HG03095 (cell line): ENCODE data around the gene RINT1.
"Not testable (repeated sequence)": the region's sequence is repeated elsewhere in the genome, so short reads cannot be mapped to it uniquely, and the experiment has no call there.

ENCODE experiments used
- ATAC-seq: cut with Tn5 transposase; IDR thresholded peaks from one replicate; pipeline ENCODE4 v1.9.1; 2021; ENCODE audit warnings: moderate library complexity; ENCODE audit not compliant: unreplicated experiment

Gene RINT1

DNA sequence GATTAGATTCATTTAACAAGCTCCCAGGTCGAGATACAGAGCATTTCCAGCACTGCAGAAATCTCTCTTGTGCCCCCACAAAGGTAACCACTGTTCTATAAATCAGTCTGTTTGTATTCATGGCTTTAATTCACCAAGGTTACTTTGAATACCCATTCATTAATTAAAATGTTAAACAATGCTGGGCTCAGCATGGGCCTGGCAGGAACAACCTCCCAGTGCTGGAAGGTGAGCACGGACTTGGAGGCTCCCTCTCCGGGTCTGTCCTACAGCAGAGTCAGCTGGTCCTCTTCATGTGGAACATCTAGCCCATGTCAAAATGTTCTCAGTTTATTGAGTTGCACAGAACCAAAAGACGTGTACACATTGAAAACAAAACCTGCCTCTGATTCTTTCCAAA is 64.9 kb downstream of the RINT1 start:
- ATAC-seq: no peak

DNA sequence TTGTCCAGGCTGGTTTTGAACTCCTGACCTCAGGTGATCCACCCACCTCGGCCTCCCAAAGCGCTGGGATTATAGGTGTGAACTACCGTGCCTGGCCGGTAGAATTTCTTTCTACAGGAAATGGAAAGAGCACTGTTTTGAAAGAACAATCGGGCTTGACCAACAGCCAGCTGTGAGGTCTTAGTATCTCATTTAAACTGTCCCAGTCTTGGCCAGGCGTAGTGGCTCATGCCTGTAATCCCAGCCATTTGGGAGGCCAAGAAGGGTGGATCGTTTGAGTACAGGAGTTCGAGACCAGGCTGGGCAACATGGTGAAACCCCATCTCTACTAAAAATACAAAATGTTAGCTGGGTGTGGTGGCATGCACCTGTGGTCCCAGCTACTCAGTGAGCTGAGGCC is 67.1 kb downstream of the RINT1 start:
- ATAC-seq: not testable (repeated sequence)

DNA sequence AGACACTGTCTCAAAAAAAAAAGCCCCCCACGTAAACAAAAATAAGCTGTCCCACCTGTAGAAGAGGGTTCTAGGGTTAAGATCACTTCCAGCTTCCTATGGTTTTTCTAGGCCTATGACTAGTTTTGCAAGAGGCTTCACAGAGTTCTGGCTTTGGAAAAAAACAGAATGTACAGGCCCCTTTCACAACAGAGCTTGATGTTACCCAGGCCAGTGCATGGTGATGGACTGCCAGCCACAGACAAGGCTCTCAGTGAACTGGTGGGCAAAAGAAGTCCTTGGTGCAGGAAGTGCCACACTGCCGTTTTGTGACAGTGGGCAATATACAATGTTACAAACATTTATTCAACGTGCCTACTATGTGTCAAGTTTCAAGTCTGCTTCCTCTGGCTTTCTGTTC is 67.5 kb downstream of the RINT1 start:
- no peak for ATAC-seq

DNA sequence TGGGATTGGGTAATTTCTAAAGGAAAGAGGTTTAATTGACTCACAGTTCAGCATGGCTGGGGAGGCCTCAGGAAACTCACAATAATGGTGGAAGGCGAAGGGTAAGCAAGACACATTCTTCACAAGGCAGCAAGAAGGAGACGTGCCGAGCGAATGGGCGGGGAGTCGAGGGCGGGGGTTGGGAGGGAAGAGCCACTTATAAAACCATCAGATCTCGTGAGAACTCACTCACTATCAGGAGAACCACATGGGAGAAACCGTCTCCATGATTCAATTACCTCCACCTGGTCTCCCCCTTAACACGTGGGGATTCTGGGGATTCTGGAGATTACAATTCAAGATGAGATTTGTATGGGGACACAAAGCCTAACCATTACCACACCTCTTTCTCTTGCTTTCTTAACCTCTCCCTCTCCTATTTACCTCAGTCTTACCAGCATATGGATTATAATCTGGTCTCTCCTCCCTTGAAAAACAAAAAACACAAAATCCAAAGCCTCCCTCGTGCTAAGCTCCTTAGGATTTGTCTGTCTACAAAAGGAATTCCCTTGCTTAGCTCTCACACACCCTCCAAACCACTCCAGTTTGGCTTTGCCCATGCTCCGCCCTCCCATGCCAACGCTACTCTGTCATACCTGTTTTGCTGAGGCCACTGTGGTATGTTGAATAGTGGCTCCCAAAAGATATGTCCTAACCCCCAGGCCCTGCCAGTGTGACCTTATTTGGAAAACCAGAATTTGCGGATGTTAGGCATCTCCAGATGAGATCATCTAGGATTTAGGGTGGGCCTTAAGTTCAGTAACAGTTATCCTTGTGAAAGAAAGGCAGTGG is 68.9 kb downstream of the RINT1 start:
- ATAC-seq: no peak

DNA sequence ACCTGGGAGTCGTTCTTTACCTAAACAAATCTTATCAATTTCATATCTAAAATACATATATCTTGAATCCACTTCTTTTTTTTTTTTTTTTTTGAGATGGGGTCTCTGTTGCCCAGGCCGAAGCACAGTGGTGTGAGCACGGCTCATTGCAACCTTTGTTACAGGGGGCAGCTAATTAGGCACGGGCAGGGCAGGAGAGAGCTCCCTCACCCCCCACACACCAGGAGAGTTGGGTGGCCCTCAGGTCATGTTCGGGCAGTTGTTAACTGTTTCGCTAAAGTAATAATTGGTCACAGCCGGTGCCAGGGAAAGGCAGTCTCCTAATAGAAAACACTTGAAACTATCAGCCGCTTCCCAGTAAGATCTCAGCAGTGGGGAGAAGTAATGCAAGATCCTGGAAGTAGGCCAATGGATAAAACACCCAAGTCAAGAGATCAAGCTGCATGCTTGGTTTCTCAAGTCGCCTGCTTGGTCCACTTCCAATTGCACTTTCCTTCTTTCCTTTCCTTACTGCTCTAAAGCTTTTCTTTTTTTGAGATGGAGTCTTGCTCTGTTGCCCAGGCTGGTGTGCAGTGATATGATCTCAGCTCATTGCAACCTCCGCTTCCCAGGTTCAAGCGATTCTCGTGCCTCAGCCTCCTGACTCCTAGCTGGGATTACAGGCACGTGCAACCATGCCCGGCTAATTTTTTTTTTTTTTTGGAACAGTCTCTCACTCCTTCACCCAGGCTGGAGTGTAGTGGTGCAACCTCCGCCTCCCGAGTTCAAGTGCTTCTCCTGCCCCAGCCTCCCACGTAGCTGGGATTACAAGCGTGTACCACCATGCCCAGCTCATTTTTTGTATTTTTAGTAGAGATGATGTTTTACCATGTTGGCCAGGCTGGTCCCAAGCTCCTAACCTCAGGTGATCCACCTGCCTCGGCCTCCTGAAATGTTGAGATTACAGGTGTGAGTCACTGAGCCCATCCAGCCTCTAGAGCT is 70.6 kb downstream of the RINT1 start:
- no peak for ATAC-seq

DNA sequence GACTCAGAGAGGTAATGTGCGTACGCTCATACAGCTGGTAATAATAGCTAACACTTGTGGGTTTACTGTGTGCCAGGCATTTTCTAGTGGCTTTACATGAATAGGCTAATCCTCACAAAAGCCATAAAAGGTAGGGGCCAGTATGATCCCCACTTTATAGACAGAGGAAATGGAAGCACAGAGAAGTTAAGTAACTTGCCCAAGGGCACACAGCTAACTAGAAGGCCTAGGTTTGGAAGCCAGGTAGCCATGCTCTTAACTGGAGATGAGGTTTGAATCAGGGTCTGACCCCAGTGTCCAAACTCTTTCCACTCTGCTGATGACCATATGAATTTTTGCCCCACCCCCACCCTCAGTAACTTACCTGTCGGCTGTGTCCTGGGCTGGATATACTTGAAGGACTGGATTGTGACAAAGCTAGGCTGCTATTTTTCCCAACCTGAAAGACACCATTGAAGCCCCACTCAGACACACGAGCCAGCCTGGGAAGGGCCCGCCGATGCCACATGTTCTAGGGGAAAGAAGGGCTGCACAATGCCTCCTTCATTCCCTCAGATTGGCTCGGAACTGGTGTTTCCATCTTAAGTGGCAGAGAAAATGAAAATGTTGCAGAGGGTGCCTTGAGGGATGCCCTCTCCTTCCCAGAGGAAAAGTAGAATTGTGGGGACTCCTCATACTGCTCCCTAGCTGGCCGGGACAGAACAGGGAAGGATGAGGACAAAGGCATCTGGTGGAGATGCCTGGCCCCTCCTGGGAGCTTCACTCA is 78.3 kb downstream of the RINT1 start:
- ATAC-seq: no peak

DNA sequence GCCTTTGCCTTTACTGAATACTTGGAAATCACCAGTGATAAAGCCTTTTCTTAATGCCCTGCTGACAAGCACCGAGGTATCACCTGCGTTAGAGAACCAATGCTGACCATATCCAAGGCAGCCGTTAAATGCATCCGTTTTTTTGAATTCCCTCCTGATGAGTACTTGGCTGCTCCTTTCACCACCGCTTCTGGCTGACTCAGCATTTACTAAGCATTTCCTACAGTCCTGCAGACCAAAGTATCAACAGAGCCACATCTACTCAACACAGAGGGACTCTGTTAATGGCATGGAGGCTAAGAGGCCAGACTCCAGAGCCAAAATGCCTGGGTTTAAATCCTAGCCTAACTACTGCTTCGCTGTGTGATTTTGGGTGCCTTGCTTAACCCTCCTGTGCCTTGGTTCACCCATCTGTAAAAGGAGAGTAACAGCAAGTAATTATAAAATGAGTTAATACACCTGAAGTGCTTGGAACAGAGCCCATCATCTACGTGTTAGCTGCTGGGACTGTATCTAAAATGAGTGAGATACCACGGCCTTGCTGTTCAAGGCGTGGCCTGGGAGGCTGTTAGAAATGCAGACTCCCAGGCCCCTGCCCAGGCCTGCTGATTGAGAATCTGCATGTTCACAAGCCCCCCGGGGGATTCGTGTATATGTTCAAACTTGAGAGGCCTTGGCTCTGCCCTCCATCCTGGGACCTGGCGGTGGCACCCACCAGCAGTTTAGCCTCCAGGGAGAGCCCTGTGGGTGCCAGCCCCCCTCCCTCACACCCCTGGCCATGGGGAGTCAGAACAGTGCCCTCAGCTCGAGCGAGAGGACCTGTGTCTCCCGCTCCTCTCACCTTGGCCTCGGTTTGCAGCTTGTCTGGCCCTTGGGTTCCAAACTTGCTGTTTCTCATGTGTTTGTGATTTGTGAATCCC is 80.1 kb downstream of the RINT1 start:
- ATAC-seq: no peak

DNA sequence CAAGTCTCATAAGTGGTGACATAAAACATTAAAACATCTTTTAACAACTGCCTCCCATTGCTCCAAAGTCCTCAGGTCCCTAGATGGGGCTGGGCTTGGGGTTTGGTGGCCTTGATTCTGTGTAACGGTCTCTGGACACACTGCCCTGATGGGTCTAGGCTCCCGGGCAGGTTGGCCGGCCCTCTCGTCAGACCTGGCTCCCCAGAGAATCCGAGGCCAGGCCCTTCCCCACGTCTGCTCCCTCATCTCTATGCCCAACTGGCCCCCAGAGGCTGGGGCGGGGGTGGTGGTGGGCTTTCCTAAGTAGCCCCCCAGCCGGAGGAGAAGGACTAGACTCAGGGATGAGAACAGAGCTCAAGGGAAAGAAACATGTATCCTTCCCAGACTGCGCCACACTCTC is 80.8 kb downstream of the RINT1 start:
- no peak for ATAC-seq

DNA sequence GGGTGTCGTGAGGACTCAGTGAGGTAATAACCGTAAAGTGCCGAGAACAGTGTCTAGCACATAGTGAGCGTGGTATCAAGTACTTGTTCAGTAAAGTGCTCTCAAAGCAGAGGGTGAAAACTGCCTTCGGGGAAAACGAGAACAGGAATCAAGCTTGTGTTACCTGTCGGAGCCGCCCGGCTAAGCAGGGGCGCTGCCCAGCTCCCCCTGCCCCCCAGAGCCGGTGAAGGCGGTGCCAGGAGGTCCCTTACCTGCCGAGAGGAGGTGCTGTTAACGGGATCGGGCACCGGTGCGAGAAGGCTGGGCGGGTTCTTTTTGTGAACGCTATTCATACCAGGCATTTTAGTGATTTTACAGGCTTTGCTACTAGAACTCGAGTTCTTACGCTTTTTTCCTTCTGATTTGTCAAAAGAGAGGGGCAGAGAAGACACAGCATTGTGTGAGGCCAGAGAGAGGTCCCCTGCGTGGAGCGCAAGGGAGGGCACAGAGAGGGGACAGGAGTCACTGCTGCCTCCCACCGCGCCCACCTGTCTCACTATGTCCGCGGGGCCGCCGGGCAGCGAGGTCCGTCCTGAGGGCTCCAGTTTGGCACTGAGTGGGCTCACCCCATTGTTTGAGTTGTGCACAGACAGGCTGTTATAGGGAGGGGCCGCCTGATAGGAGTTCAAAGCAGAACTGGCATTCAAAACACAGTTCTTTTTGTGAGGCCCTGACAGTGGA is 81.8 kb downstream of the RINT1 start:
- no peak for ATAC-seq

DNA sequence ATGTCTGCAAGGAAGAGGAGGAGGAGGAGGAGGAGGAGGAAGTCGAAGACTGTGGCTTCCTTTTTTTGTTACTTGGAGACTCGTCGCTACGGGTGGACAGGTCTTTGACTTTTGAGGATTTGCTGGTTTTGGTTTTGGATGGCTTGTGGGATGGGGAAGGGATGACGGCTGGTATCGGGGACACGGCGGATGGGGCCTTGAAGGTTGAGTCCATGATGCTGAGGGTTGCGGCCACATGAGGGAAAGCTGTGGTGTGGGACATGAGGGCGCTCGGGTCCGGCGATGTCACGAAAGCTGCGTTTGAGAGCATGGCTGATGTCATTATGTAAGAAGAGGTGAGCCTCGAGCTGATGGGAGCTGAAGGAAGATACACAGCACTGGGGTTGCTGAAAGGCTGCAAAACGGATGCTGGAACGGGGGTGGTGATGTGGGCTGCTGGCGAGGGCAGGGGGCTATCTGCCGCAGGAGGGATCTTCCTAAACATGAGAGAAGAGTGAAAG is 82.4 kb downstream of the RINT1 start:
- no peak for ATAC-seq
